Measurements from ENCODE around the gene CIZ1. TPM values are rescaled to one million over a fixed set of nuclear protein-coding genes. Genes with fewer than 3 reads are reported as not detected.

The CIZ1 gene, protein sequence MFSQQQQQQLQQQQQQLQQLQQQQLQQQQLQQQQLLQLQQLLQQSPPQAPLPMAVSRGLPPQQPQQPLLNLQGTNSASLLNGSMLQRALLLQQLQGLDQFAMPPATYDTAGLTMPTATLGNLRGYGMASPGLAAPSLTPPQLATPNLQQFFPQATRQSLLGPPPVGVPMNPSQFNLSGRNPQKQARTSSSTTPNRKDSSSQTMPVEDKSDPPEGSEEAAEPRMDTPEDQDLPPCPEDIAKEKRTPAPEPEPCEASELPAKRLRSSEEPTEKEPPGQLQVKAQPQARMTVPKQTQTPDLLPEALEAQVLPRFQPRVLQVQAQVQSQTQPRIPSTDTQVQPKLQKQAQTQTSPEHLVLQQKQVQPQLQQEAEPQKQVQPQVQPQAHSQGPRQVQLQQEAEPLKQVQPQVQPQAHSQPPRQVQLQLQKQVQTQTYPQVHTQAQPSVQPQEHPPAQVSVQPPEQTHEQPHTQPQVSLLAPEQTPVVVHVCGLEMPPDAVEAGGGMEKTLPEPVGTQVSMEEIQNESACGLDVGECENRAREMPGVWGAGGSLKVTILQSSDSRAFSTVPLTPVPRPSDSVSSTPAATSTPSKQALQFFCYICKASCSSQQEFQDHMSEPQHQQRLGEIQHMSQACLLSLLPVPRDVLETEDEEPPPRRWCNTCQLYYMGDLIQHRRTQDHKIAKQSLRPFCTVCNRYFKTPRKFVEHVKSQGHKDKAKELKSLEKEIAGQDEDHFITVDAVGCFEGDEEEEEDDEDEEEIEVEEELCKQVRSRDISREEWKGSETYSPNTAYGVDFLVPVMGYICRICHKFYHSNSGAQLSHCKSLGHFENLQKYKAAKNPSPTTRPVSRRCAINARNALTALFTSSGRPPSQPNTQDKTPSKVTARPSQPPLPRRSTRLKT
- 39.2 and 50.3 TPM in 2 replicates for polyA plus RNA-seq (2011; rRNA removed)
- polyA plus RNA-seq (2012; cell fraction: cytosol; rRNA removed), result 40.3 and 49.3 TPM in 2 replicates
- 87.4 and 112 TPM in 2 replicates for polyA plus RNA-seq (2012; cell fraction: nucleus; rRNA removed)
- polyA plus RNA-seq (2017; fragmentation: RNase III; extraction: RNeasy Plus Mini Kit Qiagen cat#74134 plus additional on column Dnase treatment), result 83.0 to 93.6 TPM (median 92.5 TPM) in 3 replicates
- polyA minus RNA-seq (2011; rRNA and poly(A)+ RNA removed), result 47.2 and 76.6 TPM in 2 replicates

DNA sequence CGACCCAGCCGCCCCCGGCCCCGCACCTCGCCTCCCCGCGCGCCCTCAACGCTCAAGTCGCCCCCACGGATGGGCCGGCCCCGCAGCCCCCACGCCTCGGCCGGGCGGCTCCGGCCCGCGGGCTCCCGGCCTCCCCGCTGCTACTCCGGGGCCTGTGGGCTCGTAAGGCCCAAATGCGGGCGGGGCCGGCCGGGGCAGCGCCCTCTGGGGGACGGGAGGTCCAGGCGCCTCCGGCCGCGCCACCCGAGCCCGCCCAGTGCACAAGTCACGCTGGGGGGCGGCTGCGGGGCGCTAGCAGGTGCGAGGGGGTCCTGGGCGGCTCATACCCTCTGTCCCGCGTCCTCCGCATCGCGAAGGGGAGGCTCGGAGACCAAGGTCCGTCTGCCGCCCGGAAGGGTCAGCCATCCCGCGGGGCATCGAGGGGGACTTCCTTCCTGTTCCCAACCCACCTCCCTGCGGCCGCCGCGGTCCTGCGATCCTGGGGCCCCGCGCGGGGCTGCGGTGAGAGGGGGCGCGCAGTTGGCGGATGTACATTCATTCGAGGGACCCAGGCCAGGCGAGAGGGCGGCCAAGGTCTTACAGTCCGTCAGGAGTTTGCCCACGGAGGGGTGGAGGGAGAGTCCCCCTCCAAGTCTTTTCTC lies at the start of gene CIZ1:
Gene CIZ1, minus strand, starts transcription at position 167 of the 641 bp plus-strand sequence. CDS start 715 bp downstream, outside the sequence.
- 5% methylated on average over 16 of the region's 71 CpGs for WGBS (ENCODE audit: missing lambda C conversion rate)
- ChIA-PET CTCF (interaction anchor here (0.6 to 2.8 kb wide), 20 partner anchors 8 to 71 kb away, joined by 3 to 41 read pairs (median 4); partner anchors contain the start of gene DNM1), POLR2A (interaction anchor here (1.6 kb wide), 1 partner anchor 63 kb away, joined by 3 read pairs; no protein-coding TSS in a partner anchor)
- FAIRE-seq (no peak), DNase-seq (ENCODE audit: low read depth in 1 of 2, low spot score in 1 of 2) (peak; percentile 84 to 85), ATAC-seq (peak; percentile 86 to 90)
- Histone ChIP-seq H3K4me2 (peak within 1 kb of the TSS; percentile 94), H3K4me1 (peaks cover 17% of the 10 kb centered on the region), H3K9me3 (no peaks in the 10 kb centered on the region), H3K27ac (peak within 1 kb of the TSS; percentile 98 to 99), H3K4me3 (peak within 1 kb of the TSS; percentile 86)
- TF ChIP-seq FOSL2 (IDR thresholded peaks at IDR 0.05), result no peak
- TF ChIP-seq FOSL2 (CRISPR knock-in tag; IDR thresholded peaks at IDR 0.05), result peak; percentile 10; the same call in 1 of the 2 replicates
- TF ChIP-seq, protein P1, sequence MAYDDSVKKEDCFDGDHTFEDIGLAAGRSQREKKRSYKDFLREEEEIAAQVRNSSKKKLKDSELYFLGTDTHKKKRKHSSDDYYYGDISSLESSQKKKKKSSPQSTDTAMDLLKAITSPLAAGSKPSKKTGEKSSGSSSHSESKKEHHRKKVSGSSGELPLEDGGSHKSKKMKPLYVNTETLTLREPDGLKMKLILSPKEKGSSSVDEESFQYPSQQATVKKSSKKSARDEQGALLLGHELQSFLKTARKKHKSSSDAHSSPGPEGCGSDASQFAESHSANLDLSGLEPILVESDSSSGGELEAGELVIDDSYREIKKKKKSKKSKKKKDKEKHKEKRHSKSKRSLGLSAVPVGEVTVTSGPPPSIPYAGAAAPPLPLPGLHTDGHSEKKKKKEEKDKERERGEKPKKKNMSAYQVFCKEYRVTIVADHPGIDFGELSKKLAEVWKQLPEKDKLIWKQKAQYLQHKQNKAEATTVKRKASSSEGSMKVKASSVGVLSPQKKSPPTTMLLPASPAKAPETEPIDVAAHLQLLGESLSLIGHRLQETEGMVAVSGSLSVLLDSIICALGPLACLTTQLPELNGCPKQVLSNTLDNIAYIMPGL (CRISPR knock-in tag; IDR thresholded peaks at IDR 0.05; ENCODE audit: borderline replicate concordance), result peak; percentile 92; the same call in 1 of the 2 replicates
- TF ChIP-seq ZFP36 (IDR thresholded peaks at IDR 0.05; ENCODE audit: borderline replicate concordance, partially characterized antibody), result no peak
- TF ChIP-seq PHF8 (IDR thresholded peaks at IDR 0.05; ENCODE audit: borderline replicate concordance, low read depth), result peak; percentile 88
- TF ChIP-seq RAD21 (conservative IDR thresholded peaks at IDR 0.05 in 1 of 2, IDR thresholded peaks at IDR 0.05 in 1 of 2), result peak in 1 of 2 experiments; percentile 37; a peak in 1 of 5 replicates
- TF ChIP-seq, protein P2, sequence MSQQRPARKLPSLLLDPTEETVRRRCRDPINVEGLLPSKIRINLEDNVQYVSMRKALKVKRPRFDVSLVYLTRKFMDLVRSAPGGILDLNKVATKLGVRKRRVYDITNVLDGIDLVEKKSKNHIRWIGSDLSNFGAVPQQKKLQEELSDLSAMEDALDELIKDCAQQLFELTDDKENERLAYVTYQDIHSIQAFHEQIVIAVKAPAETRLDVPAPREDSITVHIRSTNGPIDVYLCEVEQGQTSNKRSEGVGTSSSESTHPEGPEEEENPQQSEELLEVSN (IDR thresholded peaks at IDR 0.05; ENCODE audit: borderline replicate concordance, low read depth), result peak; percentile 51
- TF ChIP-seq CHD4 (IDR thresholded peaks at IDR 0.05; ENCODE audit: borderline replicate concordance), result no peak
- no peak for TF ChIP-seq RNF2 (IDR thresholded peaks at IDR 0.05; ENCODE audit: borderline replicate concordance, low read depth)
- TF ChIP-seq HOXB13 (CRISPR knock-in tag; IDR thresholded peaks at IDR 0.05; ENCODE audit: low read depth), result no peak
- peak; percentile 59 for TF ChIP-seq POLR2A (IDR thresholded peaks at IDR 0.05; ENCODE audit: low read length)
- TF ChIP-seq, protein P3, sequence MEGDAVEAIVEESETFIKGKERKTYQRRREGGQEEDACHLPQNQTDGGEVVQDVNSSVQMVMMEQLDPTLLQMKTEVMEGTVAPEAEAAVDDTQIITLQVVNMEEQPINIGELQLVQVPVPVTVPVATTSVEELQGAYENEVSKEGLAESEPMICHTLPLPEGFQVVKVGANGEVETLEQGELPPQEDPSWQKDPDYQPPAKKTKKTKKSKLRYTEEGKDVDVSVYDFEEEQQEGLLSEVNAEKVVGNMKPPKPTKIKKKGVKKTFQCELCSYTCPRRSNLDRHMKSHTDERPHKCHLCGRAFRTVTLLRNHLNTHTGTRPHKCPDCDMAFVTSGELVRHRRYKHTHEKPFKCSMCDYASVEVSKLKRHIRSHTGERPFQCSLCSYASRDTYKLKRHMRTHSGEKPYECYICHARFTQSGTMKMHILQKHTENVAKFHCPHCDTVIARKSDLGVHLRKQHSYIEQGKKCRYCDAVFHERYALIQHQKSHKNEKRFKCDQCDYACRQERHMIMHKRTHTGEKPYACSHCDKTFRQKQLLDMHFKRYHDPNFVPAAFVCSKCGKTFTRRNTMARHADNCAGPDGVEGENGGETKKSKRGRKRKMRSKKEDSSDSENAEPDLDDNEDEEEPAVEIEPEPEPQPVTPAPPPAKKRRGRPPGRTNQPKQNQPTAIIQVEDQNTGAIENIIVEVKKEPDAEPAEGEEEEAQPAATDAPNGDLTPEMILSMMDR (IDR thresholded peaks at IDR 0.05), result peak; percentile 92
- no peak for TF ChIP-seq ZSCAN20 (CRISPR knock-in tag; IDR thresholded peaks at IDR 0.05)
- no peak for TF ChIP-seq HDAC2 (IDR thresholded peaks at IDR 0.05)
- TF ChIP-seq SMC3 (IDR thresholded peaks at IDR 0.05), result peak; percentile 39; the same call in 1 of the 3 replicates
- TF ChIP-seq, protein P4, sequence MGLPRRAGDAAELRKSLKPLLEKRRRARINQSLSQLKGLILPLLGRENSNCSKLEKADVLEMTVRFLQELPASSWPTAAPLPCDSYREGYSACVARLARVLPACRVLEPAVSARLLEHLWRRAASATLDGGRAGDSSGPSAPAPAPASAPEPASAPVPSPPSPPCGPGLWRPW (IDR thresholded peaks at IDR 0.05), result no peak
- no peak for TF ChIP-seq CHD2 (IDR thresholded peaks at IDR 0.05; ENCODE audit: low read length, partially characterized antibody)
- TF ChIP-seq, protein P5, sequence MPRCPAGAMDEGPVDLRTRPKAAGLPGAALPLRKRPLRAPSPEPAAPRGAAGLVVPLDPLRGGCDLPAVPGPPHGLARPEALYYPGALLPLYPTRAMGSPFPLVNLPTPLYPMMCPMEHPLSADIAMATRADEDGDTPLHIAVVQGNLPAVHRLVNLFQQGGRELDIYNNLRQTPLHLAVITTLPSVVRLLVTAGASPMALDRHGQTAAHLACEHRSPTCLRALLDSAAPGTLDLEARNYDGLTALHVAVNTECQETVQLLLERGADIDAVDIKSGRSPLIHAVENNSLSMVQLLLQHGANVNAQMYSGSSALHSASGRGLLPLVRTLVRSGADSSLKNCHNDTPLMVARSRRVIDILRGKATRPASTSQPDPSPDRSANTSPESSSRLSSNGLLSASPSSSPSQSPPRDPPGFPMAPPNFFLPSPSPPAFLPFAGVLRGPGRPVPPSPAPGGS (IDR thresholded peaks at IDR 0.05), result peak; percentile 94
- TF ChIP-seq MAFK (IDR thresholded peaks at IDR 0.05; ENCODE audit: partially characterized antibody), result no peak
- TF ChIP-seq, protein P6, sequence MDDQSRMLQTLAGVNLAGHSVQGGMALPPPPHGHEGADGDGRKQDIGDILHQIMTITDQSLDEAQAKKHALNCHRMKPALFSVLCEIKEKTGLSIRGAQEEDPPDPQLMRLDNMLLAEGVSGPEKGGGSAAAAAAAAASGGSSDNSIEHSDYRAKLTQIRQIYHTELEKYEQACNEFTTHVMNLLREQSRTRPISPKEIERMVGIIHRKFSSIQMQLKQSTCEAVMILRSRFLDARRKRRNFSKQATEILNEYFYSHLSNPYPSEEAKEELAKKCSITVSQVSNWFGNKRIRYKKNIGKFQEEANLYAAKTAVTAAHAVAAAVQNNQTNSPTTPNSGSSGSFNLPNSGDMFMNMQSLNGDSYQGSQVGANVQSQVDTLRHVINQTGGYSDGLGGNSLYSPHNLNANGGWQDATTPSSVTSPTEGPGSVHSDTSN (IDR thresholded peaks at IDR 0.05), result peak; percentile 10; the same call in 1 of the 2 replicates
- no peak for TF ChIP-seq KDM1A (IDR thresholded peaks at IDR 0.05; ENCODE audit: low read depth)
- TF ChIP-seq MYC (IDR thresholded peaks at IDR 0.05; ENCODE audit: borderline replicate concordance, low read length), result 0 out of 2 replicates have a peak, but pooled peaks have one; percentile 50
- TF ChIP-seq FOXS1 (CRISPR knock-in tag; IDR thresholded peaks at IDR 0.05), result no peak
- peak; percentile 81; the same call in 1 of the 2 replicates for TF ChIP-seq MAZ (IDR thresholded peaks at IDR 0.05; ENCODE audit: borderline replicate concordance, low read depth, low read length)
- TF ChIP-seq GATA3 (IDR thresholded peaks at IDR 0.05; ENCODE audit: borderline replicate concordance), result peak; percentile 18; the same call in 1 of the 2 replicates
- TF ChIP-seq, protein P7, sequence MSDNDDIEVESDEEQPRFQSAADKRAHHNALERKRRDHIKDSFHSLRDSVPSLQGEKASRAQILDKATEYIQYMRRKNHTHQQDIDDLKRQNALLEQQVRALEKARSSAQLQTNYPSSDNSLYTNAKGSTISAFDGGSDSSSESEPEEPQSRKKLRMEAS (IDR thresholded peaks at IDR 0.05), result peak; percentile 67
- TF ChIP-seq KDM5A (IDR thresholded peaks at IDR 0.05), result no peak
- TF ChIP-seq EP300 (IDR thresholded peaks at IDR 0.05), result no peak
- no peak for TF ChIP-seq EHF (CRISPR knock-in tag; IDR thresholded peaks at IDR 0.05)
